IgD-negative memory B cell (primary cell): ENCODE data around the gene TLK2. TPM values are rescaled to one million over a fixed set of nuclear protein-coding genes. Genes with fewer than 3 reads are reported as not detected.
"Not testable (repeated sequence)": the region's sequence is repeated elsewhere in the genome, so short reads cannot be mapped to it uniquely, and the experiment has no call there.

Experiments used
- H3K27ac Mint-ChIP-seq, 3 donors: one replicate each; pipeline ENCODE4 v1.8.0; 2020 to 2022; ENCODE audit warnings: mild to moderate bottlenecking in 3 of 3, mixed read lengths in 3 of 3, moderate library complexity in 1 of 3
- H3K27me3 Mint-ChIP-seq: one replicate; pipeline ENCODE4 v1.8.0; 2021; ENCODE audit warnings: mixed read lengths
- H3K36me3 Mint-ChIP-seq: one replicate; pipeline ENCODE4 v1.8.0; 2020; ENCODE audit warnings: mild to moderate bottlenecking, mixed read lengths
- H3K4me1 Mint-ChIP-seq, 3 donors: one replicate each; pipeline ENCODE4 v1.8.0; 2020 to 2022; ENCODE audit warnings: mixed read lengths in 3 of 3, mild to moderate bottlenecking in 1 of 3
- H3K4me3 Mint-ChIP-seq, 4 donors: one replicate each; pipeline ENCODE4 v1.8.0; 2020 to 2022; ENCODE audit warnings: mild to moderate bottlenecking in 4 of 4, mixed read lengths in 4 of 4, moderate library complexity in 3 of 4
- H3K9me3 Mint-ChIP-seq, 3 donors: one replicate each; pipeline ENCODE4 v1.8.0; 2020 to 2021; ENCODE audit warnings: mixed read lengths in 3 of 3, mild to moderate bottlenecking in 1 of 3
- polyA plus RNA-seq: library from polyadenylated mRNA; unstranded; fragments of 300-500 nt; fragmentation: Illumina TruSeq; gene quantifications from one replicate; pipeline ENCODE4 v1.2.3, GENCODE V29; 2021

TLK2 gene
- polyA plus RNA-seq, 1 donor from 2014 or later, result 12.1 TPM

DNA sequence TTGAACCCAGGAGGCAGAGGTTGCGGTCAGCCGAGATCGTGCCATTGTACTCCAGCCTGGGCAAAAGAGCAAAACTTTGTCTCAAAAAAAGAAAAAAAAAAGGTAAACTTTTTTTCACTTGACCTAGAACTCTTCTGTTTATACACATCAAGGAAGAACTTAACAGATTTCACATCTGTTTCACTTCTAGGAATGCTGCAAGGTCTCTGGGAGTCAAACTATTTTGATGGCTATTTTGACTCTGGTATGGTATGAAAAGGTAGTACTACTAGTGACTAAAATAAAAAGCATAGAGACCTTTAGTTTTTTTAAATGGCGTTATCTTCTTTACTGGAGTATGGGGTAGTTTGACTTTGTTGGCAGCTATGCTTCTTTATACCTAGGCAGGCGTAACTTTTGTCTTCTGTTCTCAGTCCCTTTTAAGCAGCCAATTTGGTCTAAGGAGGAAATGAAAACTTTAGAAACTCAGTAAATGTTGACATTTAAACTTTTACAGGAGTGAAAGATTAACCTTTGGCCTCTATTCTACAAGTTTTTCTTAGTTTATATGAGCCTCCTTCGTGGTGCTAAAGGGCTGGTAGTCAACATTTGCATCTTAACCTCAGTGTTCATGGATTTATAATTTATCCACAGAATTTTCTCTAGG is 28.7 kb downstream of the TLK2 start:
- Mint-ChIP-seq H3K27ac (peak overlapping the region in 1 of 3 donors; percentile 67), H3K4me1 (peaks cover 15 to 21% (median 20%) of the 10 kb centered on the region in 3 donors), H3K4me3 (peak overlapping the region in 1 of 4 donors; percentile 82)
- not testable (repeated sequence) for H3K36me3 Mint-ChIP-seq, H3K9me3 Mint-ChIP-seq, H3K27me3 Mint-ChIP-seq

DNA sequence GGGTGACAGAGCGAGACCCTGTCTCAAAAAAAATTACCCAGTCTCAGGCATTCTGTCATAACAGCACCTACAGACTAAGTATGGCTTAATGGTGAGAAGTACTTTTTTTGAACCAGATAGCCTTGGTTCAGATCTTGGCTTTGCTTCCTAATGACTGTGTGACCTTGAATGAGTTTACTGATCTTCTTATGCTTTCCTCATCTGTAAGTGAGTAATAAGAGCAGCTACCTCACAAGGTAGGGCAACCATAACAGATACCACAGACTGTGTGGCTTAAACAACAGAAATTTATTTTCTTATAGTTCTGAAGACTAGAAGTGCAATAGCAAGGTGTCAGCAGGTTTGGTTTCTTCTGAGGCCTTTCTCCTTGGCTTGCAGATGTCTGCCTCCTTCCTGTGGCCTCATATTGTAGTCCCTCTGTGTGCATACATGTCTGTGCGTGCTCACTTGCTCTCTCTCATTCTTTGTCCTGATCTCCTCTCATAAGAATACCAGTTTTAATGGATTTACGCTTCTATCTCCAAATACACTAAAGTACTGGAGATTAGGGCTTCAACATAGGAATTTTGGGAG is 31.7 kb downstream of the TLK2 start:
- H3K27ac Mint-ChIP-seq, H3K4me3 Mint-ChIP-seq, H3K9me3 Mint-ChIP-seq, H3K27me3 Mint-ChIP-seq, H3K36me3 Mint-ChIP-seq: not testable (repeated sequence)
- peaks cover 15 to 26% (median 24%) of the 10 kb centered on the region in 3 donors for H3K4me1 Mint-ChIP-seq

DNA sequence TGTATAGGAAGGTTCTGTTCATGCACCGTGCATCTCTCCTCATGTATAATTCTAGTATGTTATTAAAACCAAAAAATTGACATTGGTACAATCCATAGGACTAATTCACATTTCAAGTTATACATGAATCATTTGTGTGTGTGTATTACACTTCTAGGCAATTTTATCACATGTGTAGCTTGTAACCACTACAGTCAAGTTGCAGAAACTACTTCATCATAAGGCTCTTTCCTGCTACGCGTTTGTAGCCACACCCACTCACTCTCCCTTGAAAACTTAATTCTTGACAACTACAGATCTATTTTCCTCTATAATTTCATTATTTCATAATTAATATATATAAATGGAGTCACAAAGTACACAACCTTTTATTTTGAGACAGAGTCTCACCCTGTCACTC is 32.4 kb downstream of the TLK2 start:
- H3K9me3 Mint-ChIP-seq, H3K27me3 Mint-ChIP-seq, H3K27ac Mint-ChIP-seq, H3K4me3 Mint-ChIP-seq, H3K36me3 Mint-ChIP-seq: not testable (repeated sequence)
- H3K4me1 Mint-ChIP-seq, result peaks cover 14 to 25% (median 21%) of the 10 kb centered on the region in 3 donors

DNA sequence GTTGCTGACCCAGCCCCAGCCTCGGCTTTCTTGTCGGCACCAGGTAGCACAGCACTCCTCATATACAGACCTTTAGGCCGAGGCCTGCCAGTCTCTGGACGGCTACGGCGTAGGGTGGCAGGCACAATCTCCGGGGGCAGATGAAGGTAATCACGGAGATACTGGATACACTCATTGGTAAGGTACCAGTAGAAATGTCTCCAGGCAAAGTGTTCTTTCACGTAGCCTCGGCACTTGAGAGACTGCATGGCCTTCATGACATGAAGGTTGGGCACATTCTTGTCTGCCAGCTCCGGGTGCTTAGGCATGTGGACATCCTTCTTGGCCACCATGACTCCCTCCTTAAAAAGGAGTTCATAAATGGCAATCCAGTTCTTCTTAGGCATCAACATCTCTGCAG is 37.8 kb downstream of the TLK2 start:
- not testable (repeated sequence) for H3K27me3 Mint-ChIP-seq, H3K36me3 Mint-ChIP-seq, H3K9me3 Mint-ChIP-seq, H3K27ac Mint-ChIP-seq, H3K4me3 Mint-ChIP-seq
- peaks cover 4 to 11% (median 8%) of the 10 kb centered on the region in 3 donors for H3K4me1 Mint-ChIP-seq

DNA sequence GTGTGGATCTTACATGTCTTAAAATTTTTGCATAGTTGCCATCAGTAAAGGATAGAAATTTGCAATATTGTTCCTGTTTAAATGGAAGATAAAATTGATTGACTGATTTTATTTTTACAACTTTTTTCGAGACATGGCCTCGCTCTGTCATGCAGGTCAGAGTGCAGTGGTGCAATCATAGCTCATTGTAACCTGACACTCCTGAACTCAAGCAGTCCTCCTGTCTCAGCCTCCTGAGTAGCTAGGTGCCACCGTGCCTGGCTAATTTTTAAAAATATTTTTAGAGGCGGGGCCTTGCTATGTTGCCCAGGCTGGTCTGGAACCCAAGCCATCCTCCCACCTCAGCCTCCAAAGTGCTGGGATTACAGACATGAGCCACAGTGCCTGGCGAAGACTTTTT is 42.7 kb downstream of the TLK2 start:
- not testable (repeated sequence) for H3K9me3 Mint-ChIP-seq, H3K36me3 Mint-ChIP-seq, H3K27me3 Mint-ChIP-seq, H3K27ac Mint-ChIP-seq, H3K4me1 Mint-ChIP-seq
- peak overlapping the region in 1 of 4 donors; percentile 5 for H3K4me3 Mint-ChIP-seq

DNA sequence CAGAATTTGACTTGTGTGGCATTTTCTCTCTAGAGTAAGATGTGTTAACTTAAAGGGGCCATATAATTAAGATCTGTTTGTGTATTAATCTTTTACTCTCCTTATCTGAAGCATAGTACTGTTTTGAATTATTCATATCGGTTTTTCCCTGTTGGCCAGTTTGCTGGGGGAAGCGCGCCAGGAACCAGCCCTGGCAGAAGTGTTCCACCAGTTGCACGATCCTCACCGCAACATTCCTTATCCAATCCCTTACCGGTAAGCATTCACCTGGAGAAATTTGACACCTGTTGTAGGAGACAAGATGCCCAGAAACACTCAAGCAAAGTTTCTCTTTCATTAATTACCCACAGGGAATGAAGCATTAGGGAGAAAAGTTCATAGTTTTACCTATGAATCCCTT is 45.5 kb downstream of the TLK2 start:
- not testable (repeated sequence) for H3K4me3 Mint-ChIP-seq, H3K27me3 Mint-ChIP-seq, H3K9me3 Mint-ChIP-seq, H3K36me3 Mint-ChIP-seq, H3K27ac Mint-ChIP-seq, H3K4me1 Mint-ChIP-seq

DNA sequence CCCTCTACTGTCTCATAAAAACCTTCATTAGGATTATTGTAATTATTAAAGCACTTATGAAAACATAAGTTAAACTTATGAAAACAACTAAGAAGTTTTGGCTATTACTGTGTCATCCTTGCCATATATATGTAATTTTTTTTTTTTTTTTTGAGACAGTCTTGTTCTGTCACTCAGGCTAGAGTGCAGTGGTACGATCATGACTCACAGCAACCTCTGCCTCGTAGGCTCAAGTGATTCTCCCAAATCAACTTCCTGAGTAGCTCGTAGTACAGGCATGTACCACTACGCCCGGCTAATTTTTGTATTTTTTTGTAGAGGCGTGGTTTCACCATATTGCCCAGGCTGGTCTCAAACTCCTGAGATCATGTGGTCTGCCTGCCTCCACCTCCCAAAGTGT is 46.7 kb downstream of the TLK2 start:
- not testable (repeated sequence) for H3K36me3 Mint-ChIP-seq, H3K4me3 Mint-ChIP-seq, H3K9me3 Mint-ChIP-seq, H3K27me3 Mint-ChIP-seq, H3K27ac Mint-ChIP-seq, H3K4me1 Mint-ChIP-seq

DNA sequence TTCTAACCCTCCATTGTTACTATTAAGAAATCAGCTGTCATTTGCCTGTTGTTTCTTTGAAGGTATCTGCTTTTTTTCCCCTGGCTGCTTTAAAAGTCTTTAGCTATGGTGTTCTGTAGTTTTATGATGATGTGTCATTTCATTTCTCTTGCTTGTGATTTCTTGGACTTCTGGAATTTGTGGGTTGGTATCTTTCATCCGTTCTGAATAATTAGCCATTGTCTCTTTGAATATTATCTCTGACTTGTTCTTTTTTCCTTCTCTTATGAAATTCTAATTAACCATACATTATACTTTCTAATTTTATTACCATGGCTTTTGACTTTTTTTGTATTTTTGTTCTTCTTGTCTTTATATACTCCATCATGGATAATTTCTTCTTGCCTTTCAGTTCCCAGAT is 52.3 kb downstream of the TLK2 start:
- not testable (repeated sequence) for H3K4me3 Mint-ChIP-seq
- peaks cover 0 to 14% (median 7%) of the 10 kb centered on the region in 3 donors for H3K4me1 Mint-ChIP-seq
- peaks cover 11% of the 10 kb centered on the region for H3K36me3 Mint-ChIP-seq

DNA sequence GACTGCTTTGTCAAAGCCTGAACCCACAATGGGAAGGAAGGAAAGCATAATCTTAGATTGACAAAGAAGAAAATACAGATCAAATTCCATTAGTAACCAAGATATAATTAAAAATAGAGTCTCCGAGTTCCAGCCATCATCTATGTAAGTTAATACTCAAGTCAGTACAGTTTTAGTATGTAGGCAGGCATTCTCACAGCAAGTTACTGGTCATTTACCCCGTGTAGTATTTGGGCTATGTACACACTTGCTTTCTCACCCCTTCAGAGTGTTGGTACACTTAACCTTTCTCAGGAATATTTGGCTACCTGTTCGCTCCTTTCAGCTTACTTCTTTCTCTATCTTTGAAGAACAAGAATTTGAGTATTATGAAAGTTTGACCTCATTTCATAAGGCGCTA is 57.9 kb downstream of the TLK2 start:
- not testable (repeated sequence) for H3K9me3 Mint-ChIP-seq

More for the DNA sequence above, 52.3 kb downstream of the TLK2 start:
- not testable (repeated sequence) for H3K9me3 Mint-ChIP-seq, H3K27me3 Mint-ChIP-seq, H3K27ac Mint-ChIP-seq

DNA sequence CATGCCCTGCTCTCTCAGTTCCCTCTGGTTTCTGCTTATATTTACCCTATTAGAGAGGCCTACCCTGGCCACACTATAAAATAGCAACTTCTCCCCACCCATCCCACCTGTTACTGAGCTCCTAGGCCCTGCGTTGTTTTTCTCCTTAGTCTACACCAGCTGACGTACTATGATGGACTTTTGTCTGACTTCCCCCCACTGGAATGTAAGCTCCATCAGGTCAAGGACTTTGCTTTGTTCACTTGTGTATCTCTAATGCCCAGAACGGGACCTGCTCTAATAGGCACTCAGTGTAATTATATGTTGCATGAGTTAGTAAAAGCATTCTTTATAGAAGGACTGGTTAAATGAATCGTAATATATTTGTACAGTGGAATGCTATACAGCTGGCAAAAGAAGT is 62.4 kb downstream of the TLK2 start:
- H3K4me1 Mint-ChIP-seq, H3K27me3 Mint-ChIP-seq, H3K36me3 Mint-ChIP-seq: not testable (repeated sequence)

More for the DNA sequence above, 57.9 kb downstream of the TLK2 start:
- H3K27ac Mint-ChIP-seq, H3K4me1 Mint-ChIP-seq, H3K4me3 Mint-ChIP-seq, H3K36me3 Mint-ChIP-seq, H3K27me3 Mint-ChIP-seq: not testable (repeated sequence)

DNA sequence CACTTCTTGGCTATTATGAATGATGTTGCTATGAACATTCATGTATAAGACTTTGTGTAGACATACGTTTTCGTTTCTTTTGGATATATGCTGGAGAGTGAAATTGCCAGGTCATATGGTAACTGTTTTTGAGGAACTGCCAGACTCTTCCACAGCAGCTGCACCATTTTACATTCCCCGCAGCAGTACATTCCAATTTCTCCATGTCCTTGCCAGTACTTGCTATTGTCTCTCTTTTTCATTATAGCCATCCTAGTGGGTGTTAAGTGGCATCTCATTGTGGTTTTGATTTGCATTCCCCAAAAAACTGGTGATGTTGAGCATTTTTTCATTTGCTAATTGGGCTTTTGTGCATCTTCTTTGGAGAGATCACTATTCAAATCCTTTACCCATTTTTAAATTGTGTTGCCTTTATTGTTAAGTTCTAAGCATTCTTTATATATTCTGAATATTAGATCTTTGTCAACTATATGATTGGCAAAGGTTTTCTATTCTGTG is 64.7 kb downstream of the TLK2 start:
- not testable (repeated sequence) for H3K4me3 Mint-ChIP-seq, H3K27ac Mint-ChIP-seq, H3K9me3 Mint-ChIP-seq, H3K27me3 Mint-ChIP-seq, H3K36me3 Mint-ChIP-seq
- H3K4me1 Mint-ChIP-seq, result peaks cover 6 to 11% (median 6%) of the 10 kb centered on the region in 3 donors

More for the DNA sequence above, 62.4 kb downstream of the TLK2 start:
- not testable (repeated sequence) for H3K4me3 Mint-ChIP-seq, H3K9me3 Mint-ChIP-seq
- peak overlapping the region in 1 of 3 donors; percentile 13 for H3K27ac Mint-ChIP-seq

DNA sequence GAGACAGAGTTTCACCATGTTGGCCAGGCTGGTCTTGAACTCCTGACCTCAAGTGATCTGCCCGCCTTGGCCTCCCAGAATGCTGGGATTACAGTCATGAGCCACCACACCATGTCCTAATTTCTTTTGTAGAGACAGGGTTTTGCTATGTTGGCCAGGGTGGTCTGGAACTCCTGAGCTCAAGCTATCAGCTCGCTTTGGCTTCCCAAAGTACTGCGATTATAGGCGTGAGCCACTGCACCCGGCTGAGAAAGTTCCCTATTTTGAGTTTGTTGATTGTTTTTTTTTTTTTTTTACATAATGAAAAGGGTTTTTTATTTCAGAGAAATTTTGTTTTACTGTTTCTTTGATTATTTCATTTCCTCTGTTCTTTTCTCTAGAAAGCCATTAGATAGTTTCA is 67.4 kb downstream of the TLK2 start:
- not testable (repeated sequence) for H3K9me3 Mint-ChIP-seq, H3K4me3 Mint-ChIP-seq, H3K4me1 Mint-ChIP-seq, H3K27ac Mint-ChIP-seq, H3K27me3 Mint-ChIP-seq, H3K36me3 Mint-ChIP-seq

DNA sequence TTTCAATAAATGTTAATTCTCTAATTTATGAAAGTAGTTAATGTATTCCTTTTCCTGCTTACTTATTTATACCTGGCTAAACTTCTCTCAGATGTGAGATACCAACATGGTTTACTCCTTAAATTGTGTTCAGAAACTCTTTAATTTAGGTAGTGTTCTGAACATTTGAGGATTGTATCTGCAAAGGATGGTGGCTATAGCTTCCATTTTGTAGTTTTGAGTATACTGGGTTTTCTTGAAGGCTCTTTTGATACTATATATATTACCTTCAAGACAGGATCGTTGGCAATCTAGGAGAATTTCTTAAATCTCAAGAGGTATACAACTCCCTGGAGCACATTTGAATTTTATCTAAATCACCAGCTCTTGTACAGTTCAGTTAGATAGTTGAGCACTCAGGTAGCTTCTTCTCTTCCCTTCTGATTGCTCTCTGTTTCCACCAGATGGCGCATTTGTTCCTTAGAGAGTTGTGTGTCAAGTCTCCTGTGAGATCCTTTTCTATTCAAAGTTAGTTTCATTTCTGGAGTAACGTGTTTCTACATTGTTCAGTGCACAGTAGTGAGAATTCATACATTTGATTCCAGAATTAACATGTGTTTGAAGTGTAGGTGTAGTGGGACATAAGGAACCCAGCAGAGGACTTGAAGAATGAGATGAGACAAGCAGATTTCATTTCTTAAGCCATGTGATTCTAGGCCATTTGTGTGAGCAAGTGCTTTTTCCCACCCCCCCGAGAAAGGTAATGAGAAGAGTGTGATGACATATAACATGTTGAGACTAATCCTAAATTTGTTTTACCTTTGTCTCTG is 74.4 kb downstream of the TLK2 start:
- peak overlapping the region in 2 of 3 donors; percentile 29 to 82 for H3K27ac Mint-ChIP-seq
- H3K9me3 Mint-ChIP-seq, H3K4me1 Mint-ChIP-seq, H3K27me3 Mint-ChIP-seq, H3K36me3 Mint-ChIP-seq, H3K4me3 Mint-ChIP-seq: not testable (repeated sequence)

DNA sequence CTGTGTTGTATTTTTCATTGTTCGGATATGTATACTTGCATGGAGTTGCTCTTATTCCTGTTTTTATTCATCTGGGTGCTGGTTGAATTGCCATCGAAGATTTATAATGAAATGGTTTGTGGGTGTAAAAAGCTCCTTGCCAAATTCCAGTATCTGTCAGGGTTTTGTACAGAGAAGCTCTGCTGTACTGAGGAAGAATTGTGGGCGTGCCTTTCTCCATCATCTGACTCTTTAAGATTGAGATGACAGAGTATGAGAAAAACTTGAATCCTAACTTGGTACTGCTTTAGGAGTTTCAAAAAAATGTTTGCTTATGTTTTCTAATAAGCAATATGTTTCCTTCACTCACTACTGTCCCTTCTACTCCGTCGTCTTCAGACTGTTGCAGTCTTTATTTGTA is 78.9 kb downstream of the TLK2 start:
- H3K4me3 Mint-ChIP-seq, H3K9me3 Mint-ChIP-seq, H3K27ac Mint-ChIP-seq, H3K36me3 Mint-ChIP-seq, H3K27me3 Mint-ChIP-seq: not testable (repeated sequence)
- H3K4me1 Mint-ChIP-seq, result peaks cover 13 to 15% (median 14%) of the 10 kb centered on the region in 3 donors

DNA sequence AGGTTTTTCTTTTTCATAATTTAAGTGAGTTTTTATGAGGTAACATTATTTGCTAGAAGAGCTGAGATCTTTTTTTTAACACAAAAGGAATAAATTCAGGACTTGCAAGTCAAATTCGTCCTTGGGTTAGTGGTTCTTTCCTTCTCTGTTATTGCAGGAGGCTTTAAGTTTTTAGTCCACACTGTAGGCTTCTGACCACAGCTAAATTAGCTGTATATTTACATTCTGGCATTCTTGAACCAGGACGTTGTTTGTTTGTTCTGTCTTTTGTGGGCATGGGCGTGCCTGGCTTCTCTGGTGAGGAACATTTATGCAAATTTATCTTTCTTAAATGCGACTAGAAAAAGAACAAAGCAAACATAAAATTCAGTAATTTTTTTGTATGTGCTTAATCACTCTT is 80.3 kb downstream of the TLK2 start:
- H3K27ac Mint-ChIP-seq, H3K9me3 Mint-ChIP-seq, H3K36me3 Mint-ChIP-seq, H3K27me3 Mint-ChIP-seq: not testable (repeated sequence)
- Mint-ChIP-seq H3K4me3 (peak overlapping the region in 1 of 4 donors; percentile 84), H3K4me1 (peaks cover 8 to 14% (median 10%) of the 10 kb centered on the region in 3 donors)

DNA sequence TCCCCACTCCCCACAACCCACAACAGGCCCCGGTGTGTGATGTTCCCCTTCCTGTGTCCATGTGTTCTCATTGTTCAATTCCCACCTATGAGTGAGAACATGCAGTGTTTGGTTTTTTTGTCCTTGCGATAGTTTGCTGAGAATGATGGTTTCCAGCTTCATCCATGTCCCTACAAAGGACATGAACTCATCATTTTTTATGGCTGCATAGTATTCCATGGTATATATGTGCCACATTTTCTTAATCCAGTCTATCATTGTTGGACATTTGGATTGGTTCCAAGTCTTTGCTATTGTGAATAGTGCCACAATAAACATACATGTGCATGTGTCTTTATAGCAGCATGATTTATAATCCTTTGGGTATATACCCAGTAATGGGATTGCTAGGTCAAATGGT is 82.3 kb downstream of the TLK2 start:
- H3K27me3 Mint-ChIP-seq, H3K27ac Mint-ChIP-seq, H3K9me3 Mint-ChIP-seq, H3K4me3 Mint-ChIP-seq: not testable (repeated sequence)
- Mint-ChIP-seq H3K36me3 (peaks cover 15% of the 10 kb centered on the region), H3K4me1 (peaks cover 12 to 19% (median 14%) of the 10 kb centered on the region in 3 donors)
